Subcutaneous adipose tissue (tissue), 4 donors: ENCODE data around the gene RAB3IL1. TPM values are rescaled to one million over a fixed set of nuclear protein-coding genes. Genes with fewer than 3 reads are reported as not detected.

Source experiments
- total RNA-seq, 4 donors: library from RNA; depleted of rRNA; stranded (reverse); fragments of >200 nt; gene quantifications; one replicate each; pipeline ENCODE4 v1.1.0, GENCODE V29; 2016
- TF ChIP-seq, protein P1 (sequence below): fragments of 450-650 bp; IDR thresholded peaks from one replicate; pipeline ENCODE4 v1.5.1; 2016; ENCODE audit warnings: low read depth, mild to moderate bottlenecking, control low read depth, antibody characterized with exemption, moderate library complexity

The RAB3IL1 gene
- total RNA-seq, 4 donors from 2014 or later: 12.7 to 36.8 (median 21.0) TPM

- TF ChIP-seq, protein P1, sequence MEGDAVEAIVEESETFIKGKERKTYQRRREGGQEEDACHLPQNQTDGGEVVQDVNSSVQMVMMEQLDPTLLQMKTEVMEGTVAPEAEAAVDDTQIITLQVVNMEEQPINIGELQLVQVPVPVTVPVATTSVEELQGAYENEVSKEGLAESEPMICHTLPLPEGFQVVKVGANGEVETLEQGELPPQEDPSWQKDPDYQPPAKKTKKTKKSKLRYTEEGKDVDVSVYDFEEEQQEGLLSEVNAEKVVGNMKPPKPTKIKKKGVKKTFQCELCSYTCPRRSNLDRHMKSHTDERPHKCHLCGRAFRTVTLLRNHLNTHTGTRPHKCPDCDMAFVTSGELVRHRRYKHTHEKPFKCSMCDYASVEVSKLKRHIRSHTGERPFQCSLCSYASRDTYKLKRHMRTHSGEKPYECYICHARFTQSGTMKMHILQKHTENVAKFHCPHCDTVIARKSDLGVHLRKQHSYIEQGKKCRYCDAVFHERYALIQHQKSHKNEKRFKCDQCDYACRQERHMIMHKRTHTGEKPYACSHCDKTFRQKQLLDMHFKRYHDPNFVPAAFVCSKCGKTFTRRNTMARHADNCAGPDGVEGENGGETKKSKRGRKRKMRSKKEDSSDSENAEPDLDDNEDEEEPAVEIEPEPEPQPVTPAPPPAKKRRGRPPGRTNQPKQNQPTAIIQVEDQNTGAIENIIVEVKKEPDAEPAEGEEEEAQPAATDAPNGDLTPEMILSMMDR: no peak
Observed at GRCh38 chr11:61905067-61905696, 12.2 kb downstream of the RAB3IL1 start.

GRCh38 chr11:61904539-61905048 is 12.8 kb downstream of the RAB3IL1 start:
- TF ChIP-seq, protein P1: no peak

DNA sequence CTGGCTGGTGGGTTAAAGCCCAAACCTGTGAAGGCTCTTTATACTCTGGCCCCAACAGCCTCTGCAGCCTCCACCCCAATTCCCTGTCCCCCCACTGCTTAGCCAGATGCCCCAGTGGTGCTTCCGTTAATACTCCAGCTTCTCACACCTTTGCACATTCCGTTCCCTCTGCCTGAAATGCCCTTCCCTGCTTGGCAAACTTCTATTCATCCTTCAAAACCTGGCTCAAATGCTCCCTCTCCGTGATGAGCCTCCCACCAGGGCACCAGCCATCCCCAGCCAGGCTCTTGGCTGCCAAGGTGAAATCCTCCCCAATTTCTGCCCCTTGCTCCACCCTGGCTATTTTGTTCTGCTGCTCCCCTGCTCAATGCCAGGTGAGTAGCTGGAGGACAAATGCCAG is 13.5 kb downstream of the RAB3IL1 start:
- TF ChIP-seq, protein P1: no peak

- TF ChIP-seq, protein P1: no peak
Observed at GRCh38 chr11:61902313-61902712, 15.1 kb downstream of the RAB3IL1 start.

- TF ChIP-seq, protein P1: no peak
Observed at GRCh38 chr11:61901397-61901796, 16.0 kb downstream of the RAB3IL1 start.

DNA sequence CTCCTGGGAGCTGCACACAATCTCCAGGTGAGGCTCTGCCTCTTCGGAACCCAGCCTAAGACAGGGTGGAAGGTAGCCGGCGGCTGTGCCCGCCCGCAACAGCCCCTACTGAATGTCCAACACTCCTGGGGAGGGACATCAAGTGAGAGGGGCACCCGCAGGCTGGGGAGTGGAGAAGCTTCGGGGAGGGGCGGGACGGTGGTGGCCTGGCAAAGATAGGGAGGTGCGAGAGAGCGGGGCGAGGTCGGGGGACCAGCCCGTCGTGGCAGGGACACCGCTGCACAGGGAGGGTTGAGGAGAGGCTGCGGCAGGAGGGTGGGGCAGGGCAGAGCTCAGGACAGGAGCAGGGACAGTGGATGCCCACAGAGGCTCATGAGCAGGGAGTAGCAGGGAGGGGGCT is 17.1 kb downstream of the RAB3IL1 start:
- TF ChIP-seq, protein P1: no peak

DNA sequence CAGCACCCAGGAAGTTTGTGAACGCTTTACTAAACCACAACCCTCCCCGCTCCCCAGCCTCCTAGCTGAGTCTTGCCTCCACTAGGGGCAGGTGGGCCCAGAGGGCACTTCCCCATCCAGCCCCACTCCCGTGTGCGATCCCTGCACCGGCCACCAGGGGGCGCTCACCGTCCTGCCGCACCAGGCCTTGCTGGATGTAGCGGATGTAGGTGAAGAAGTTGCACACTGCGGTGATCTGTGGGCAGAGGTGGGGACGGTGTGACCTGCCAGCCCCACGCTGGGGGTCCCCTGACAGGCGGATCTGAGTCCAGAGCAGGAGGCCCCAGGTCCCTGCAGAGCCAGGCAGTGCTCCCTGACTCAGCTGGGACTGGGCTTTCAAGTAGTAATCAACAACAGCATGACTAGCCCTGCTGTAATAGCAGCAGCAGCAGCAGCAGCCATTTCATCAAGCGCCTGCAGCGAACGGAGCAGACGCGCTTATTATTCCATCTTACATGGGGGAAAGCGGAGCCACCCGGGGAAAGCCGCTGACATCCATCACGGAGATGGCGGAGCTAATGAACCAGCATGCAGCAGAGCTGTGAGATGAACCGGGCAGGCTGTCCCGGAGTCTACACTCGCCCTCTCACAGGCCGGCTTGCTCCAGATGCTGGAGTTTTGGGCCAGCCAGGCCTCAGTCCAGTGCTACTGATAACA is 18.1 kb downstream of the RAB3IL1 start:
- TF ChIP-seq, protein P1: no peak
